Stimulated activated CD4-positive, alpha-beta T cell treated with anti-CD3 and anti-CD28 coated beads, Interleukin-15, amount 100 ng/mL, for 24 hours (primary cell): ENCODE results near the gene DEPDC1B.
"Not testable (repeated sequence)": the region's sequence is repeated elsewhere in the genome, so short reads cannot be mapped to it uniquely, and the experiment has no call there.

Source experiments
- DNase-seq: peaks from one replicate; pipeline ENCODE4 v3.0.0-alpha.2; 2020

The DEPDC1B gene

DNA sequence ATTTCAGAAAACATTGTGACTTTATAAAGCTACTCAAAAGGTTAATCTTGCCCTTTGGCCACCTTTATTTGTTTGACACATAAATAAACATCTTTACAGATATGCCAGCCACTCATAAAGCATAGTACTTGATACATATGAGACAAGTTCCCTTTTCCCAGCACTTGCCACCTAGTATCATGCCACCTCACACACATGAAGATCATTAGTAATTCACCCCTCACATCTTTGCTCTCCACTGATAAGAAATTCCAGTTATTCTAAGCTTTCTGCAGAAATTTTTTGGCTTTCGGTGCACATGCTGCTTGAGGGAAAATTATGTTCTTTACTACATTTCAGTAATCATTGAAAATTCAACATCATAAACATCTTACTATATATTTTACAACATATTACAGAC, 59.1 kb downstream of the DEPDC1B start:
- DNase-seq = no peak

DNA sequence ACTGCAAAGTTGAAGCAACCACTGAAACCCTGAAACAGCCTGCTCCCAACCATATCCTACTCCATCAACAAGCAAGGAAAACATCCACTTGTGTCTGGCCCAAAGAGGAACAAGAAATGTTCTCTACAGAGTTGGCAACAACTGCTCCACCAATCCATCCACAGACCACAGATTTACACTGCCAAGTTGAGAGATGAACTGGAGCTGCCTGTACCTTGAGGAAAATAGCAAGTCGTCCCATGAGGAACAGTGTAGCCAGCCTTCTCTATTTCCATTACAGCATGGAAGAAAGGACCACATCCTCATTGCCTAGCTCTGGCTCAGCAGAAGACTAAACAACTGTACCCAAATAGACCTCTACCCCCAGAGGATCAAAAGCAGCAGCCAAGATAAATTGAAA, 60.4 kb downstream of the DEPDC1B start:
- DNase-seq = no peak

DNA sequence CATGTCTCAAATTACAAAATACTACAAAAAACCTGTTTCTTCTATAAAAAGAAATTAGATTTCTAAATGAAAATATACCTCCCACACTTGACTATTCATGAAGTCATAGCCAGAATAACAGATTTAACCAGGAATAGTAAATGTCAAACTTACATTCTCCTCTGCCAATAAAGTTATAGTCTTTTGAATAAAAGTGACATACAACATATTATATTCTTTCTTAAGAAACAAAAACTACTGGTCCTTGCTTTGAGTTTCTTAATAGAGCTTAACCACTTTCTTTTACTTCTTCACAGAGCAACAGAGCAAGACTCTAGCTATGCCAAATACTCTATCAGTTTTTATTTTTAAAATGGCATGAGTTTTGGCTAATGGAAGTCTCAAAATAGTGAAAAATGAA, 61.7 kb downstream of the DEPDC1B start:
- no peak for DNase-seq

DNA sequence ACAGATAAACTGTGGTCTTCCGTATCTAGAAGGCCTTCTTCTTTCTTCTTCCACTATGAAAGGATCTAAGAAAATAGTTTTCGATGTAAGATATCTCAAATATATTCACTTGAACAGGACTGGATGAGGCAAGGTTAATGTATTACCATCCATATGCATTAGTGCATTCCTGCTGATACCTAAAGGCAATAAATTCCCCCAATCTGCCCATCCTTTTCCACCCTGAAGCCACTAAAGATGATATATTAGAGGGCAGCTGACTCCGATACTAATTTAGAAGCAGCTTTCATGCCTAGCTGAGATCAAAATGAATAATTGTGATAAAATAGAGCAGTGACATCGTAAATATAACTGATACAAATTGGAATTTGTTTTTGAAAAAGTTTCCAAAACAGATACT, 63.3 kb downstream of the DEPDC1B start:
- DNase-seq = no peak

DNA sequence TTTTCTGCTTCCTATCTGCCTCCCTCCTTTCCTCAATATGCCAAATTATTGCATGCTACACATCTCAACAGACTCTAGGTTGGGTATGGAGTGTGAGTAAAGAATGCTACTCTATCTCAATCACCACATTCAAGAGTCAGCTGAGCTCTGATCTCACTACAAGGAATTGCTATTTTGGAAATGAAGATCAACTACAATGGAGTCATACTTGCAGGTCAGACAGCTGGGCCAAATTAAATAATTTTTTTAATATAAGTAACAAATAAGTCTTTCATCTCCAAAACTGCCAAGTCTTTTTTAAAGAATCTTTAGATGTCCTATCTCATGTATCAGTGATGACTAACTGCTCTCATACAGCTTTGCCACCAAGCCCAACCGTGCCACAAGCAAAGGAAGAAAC, 64.0 kb downstream of the DEPDC1B start:
- DNase-seq = no peak

DNA sequence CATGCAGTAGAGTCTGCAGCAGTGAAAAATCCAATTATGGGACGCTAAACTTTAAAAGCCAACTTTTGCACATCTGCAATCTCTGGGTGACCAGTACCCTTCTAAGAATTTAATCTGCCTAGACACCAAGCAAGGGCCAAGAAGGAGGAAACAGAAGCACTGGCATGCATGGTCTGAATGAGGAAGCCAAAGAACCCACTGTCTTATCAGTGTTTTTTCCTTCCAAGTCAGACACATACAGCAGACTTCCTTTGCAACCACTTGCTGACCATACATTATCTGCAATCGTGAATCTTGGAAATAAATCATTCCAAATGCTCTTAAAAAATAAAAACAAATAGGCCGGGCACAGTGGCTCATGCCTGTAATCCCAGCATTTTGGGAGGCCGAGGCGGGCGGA, 65.9 kb downstream of the DEPDC1B start:
- DNase-seq = no peak

DNA sequence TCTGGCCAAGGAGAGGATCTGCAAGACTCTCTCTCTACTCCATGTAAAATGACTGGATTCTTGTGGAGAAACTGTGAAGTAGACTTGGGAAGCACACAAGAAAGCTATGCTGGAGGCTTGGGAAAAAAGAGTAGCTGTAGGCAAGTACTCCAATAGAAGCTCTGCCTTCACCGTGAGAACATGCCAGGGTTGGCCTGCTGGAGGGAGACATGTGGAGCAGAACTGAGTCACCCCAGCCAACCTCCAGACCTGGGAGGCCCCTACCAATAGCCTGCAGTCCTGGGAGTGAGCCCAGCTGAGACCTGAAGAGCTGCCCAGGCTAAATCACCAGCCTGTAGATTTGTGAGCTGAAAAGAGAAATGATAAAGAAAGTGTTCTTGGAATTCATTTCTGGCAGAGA, 66.6 kb downstream of the DEPDC1B start:
- DNase-seq = no peak

DNA sequence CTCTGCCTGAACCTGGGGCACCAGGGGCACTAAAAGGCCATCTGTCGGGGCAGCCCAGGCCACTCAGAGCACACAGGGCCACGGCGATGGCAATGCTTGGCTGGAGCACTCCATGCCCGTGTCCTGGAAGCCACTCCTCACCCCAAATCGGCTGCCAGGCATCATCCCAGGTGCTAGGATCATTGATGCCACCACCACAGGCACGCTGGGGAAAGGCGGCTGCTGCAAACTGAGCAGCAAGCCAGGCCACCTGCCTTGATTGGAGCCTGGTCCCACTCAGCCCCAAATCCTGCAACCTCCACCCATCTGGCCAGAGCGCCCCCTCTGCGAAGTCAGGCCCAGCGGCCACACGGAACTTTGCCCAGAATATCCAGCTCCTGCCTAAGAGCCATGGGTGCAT, 67.8 kb downstream of the DEPDC1B start:
- no peak for DNase-seq

DNA sequence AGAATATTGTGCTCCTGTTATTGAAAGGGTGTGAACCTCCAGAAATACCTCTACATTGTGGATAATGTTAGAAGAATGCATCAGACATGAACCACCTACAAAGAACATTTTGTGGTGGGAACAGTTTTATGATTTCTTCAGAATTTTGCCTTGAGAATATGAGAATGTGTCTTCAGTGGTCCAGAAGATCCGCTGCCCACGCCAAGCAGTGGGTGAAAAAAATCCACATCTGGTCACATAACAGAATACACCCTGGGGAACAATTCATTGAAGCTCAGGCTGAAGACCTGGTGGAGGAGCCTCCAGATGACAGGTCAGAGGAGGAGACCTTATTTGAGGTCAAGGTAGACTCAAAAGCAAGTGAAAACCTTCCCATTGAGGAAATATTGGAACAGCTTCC, 69.1 kb downstream of the DEPDC1B start:
- DNase-seq = no peak

DNA sequence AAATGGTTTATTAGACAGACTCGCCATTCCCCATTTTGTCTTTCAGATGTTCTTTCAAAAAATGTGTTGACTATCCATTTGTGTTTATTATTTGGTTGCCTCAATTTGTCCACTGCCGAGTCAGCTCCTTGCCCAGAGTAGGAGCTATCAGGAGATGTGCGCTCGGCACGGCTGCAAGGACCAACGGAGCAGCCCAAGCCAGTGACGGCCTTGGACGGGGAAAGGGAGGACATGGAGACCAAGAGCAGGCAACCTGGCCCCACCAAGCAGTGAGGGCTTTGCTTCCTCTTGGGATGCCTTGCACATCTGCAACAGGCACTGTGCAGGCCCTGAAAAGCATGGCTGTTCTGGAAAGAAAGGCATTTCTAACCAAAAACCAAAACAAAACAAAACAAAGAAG, 69.8 kb downstream of the DEPDC1B start:
- DNase-seq = no peak

DNA sequence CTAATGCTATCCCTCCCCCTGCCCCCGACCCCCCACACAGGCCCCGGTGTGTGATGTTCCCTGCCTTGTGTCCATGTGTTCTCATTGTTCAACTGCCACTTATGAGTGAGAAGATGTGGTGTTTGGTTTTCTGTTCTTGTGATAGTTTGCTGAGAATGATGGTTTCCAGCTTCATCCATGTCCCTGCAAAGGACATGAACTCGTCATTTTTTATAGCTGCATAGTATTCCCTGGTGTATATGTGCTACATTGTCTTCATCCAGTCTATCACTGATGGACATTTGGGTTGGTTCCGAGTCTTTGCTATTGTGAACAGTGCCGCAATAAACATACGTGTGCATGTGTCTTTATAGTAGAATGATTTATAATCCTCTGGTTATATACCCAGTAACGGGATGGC, 75.1 kb downstream of the DEPDC1B start:
- not testable (repeated sequence) for DNase-seq

DNA sequence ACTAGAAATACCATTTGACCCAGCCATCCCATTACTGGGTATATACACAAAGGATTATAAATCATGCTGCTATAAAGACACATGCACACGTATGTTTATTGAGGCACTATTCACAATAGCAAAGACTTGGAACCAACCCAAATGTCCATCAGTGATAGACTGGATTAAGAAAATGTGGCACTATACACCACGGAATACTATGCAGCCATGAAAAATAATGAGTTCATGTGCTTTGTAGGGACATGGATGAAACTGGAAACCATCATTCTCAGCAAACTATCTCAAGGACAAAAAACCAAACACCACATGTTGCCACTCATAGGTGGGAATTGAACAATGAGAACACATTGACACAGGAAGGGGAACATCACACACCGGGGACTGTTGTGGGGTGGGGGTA, 79.2 kb downstream of the DEPDC1B start:
- not testable (repeated sequence) for DNase-seq

DNA sequence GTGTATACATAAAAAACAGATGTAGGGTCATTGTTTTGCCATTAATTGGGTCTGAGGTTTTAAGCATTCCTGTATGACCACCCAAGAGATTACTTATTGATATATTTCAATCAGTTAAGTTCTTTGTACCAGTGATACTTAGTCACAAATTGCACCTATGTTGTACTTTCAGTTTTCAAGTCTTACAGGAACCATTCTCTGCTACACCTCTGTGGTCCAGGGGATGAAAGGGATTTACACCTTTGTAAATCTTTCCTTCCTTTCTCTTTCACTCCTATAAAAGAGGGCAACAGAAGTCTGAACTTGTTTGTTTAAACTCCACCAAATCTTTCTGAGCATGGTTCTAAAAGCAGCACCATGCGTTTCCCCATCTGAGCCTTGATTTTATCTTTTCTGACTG, 86.1 kb downstream of the DEPDC1B start:
- DNase-seq = no peak

DNA sequence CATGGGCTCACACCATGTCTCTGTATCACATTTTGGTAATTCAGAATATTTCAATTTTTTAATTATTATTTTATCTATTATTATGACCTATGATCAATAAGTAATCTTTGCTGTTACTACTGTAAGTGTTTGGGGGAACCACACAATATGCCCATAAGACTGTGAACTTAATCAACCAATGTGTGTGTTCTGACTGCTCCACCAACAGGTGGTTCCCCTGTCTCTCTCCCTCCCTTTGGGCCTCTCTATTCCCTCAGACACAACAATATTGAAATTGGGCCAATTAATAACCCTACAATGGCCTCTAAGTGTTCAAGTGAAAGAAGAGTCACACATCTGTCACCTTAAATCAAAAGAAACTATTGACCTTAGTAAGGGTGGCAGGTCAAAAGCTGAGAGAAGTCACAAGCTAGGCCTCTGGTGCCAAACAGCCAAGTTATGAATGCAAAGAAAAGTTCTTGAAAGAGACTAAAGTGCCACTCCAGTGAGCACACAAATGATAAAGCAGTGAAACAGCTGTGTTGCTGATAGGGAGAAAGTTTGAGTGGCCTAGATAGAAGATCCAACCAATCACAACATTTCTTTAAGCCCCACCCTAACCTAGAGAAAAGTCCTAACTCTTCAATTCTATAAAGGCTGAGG, 88.7 kb downstream of the DEPDC1B start:
- no peak for DNase-seq

DNA sequence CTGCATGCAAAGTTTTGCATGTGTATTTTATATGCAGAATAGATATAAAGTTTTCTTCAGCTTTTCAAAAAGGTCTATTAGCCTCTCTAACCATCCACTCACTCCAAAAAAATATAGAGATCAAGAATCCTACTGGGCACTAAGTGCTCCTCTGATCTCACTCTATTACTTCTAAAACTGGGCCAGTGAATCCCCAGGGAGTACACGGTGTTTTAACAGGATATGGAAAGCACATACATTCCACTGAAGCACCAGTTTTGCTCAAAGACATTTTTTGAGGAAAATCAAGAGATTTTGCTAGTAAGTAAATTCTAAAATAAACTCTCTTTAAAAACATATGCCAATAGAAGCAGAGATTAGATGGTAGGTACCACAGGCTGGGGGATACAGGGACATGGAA, 95.2 kb downstream of the DEPDC1B start:
- no peak for DNase-seq

DNA sequence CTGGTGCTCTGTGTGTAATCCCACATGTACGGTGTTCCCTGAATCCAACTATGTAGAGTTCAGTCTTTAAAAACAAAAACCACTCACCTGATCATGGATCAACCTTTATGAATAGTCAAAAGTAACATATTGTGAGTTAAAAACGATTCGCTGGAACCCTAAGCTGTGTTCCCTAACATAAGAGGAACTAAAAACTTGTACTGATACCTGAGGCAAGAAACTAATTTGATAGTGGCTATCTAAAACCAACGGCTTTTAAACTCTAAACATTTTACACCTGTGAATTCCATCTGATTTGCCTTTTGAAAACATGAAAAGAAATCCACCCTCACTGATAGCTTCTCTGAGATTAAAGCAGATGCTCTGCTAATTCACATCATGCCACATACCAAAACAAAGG, 101.5 kb downstream of the DEPDC1B start:
- DNase-seq = no peak

DNA sequence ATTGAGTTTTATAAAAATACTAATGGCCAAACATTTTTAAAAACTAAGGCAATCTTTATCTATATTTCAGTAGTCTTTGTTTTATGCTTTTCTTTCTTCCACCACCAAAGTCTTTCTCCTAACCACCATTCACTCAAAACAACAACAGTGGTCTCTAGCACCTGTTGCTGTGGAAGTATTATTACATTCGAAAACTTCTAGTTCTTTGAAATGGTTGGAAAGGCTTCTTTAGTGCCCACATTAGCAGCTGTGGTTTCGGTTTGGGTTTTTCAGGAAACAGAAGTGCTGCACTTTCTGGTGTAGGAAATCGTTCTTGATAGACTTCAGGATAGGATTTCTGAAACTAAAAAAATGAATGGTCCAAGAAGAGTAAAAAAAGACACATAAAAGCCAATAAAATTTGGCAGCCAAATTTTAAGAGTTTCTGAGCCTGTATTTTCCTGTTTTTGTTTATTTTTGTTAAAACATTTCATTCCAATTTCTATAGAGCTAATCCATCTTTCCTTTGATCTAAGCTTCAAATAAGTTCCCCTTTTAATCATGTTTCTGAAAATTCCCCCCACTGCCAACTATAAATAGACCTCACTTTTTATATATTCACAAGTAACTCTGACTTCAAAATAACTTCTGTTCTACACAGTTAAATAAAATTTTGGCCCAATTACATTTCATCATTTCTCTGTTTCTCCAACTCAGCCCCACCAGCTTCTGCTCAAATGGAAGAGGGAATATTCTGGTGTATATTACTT, 102.2 kb downstream of the DEPDC1B start:
- DNase-seq = no peak

DNA sequence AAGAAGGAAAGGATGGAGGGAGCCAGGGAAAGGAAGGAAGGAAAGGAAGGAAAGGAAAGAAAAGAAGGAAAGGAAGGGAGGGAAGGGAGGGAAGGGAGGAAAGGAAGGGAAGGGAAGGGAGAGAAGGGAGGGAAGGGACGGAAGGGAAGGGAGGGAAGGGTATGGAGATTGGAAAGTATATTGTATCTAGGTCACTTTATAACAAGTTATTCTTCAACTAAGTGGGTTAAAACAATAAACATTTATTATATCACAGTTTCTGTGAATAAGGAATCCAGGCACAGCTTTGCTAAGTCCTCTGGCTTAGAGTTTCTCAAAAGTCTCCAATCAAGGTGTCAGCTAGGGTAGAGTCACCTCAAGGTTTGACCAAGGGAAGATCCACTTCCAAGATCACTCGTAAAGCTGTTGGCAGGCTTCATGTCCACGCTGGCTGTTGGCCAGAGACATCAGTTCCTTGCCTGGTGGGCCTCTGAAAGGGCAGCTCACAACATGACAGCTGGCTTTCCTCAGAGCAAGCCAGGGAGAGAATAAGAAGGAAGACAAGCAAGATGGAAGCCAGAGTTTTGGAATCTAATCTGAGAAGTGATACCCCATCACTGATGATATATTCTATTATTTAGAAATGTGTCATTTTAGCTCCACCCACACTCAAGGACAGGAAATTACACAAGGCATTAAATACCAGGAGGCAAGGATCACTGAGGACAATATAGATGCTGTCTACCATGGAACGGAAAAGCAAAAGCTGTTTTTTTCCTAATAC, 105.1 kb downstream of the DEPDC1B start:
- no peak for DNase-seq

DNA sequence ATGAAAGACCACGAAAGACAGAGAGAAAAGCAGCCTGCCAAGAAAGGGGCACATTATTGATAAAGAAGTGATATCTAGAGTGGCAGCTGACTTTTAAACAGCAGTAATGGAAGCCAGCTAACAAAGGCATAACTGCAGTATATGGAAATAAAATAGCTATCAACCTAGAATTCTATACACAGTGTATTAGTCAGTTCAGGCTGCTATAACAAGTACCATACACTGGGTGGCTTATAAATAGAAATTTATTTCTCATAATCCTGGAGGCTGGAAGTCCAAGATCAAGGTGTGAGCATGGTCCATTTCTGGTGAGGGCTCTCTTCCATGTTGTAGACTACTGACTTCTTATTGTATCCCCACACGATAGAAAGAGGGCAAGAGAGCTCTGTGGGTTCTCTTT, 109.8 kb downstream of the DEPDC1B start:
- no peak for DNase-seq

DNA sequence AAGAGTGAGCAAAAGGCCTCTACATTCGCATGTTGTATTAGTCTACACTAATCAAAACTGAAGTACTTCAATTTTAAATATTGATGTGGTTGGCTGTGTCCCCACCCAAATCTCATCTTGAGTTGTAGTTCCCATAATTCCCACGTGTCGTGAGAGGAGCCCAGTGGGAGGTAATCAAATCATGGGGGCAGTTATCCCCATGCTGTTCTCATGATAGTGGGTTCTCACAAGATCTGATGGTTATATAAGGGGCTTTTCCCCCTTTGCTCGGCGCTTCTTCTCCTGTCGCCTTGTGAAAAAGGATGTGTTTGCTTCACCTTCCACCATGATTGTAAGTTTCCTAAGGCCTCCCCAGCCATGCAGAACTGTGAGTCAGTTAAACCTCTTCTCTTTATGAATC, 112.7 kb downstream of the DEPDC1B start:
- DNase-seq = not testable (repeated sequence)

DNA sequence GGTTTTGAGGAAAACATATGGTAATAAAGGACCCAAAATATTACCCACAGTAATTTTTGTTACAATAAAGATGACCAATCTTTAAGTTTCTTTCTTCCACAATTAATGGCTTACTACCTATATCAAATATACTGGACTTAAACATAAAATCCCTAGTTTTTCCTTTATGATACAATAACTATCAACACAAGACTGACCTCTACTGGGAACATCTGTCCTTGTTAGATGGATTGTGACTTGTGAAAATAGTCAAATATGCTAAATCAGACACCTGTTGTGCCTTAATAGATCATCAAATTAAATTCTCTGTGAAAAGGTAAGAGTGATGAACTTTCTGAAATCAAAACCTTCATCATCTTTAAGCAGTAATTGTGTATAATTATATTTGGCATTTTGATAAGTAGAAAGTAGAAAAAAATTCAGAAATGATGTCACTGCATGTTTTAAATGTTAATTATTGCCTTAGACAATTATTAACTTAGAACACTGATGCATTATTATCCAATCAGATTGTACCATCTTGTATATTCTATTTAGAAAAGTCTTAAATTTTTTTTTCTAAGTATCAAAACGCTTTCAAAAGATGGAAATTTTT, 113.6 kb downstream of the DEPDC1B start:
- DNase-seq = no peak

DNA sequence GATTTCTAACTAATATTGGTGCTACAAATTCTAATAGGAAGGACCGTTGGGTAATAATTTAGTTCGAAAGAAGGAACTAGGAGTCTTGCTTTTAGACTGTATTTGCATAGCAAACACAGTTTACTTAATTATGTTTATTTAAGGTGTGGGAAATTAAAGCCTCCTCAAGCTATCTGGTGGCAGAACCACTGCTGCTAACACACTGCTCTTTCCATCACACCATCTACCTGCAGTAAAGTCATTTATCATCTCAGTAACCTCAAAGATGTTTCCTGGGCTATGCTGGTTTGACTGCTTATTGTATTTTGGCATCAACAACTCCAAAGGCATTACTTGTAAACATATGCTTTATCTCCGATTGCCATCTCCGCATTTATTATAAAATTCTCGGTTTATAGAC, 114.3 kb downstream of the DEPDC1B start:
- DNase-seq = no peak

DNA sequence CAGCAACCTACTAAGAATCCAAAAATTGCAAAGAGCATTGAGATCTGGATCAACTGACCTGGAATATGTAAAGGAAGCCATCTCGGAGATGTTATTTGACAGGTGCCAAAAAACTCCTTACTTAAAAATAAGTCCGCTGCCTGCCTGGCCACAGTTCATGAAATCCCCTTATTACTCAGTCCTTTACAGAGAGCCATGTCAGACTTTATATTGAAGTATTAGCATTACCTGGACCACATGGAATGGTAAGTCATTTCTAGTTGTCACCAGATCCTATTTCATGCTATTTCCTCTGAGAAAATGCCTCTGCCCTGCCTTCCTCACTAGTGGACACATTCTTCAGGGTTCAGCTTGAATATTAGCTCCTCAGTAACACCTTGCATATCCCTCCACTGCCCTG, 115.7 kb downstream of the DEPDC1B start:
- DNase-seq = no peak

DNA sequence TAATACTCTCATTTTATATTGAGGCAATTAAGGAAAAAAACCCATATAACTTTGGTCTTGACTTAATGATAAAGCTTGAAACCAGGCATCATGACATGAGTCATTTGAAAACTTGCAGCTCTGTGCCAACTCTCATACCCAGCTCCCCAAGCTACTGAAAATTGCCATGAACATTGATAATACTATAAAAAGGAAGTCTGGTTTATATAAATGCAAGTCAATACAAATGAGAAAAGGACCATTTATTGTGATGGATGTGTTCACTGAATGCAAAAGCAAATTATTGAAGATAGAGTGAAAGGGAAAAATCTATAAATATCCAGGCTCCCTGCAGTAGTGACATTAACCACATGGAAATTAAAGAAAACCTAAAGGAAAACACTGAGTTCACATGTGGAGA, 116.3 kb downstream of the DEPDC1B start:
- DNase-seq = no peak
